HEK293T (cell line): ENCODE data around the gene DAPK1.
"Not testable (repeated sequence)": the region's sequence is repeated elsewhere in the genome, so short reads cannot be mapped to it uniquely, and the experiment has no call there.

ENCODE experiments used
- CTCF ChIA-PET: fragments of 350-600 bp; formaldehyde crosslinking; extraction: SDS; loops from one replicate; lab custom pipeline; 2021; ENCODE audit warnings: antibody characterized with exemption, inconsistent platforms; lab: Yijun Ruan, JAX
- POLR2A ChIA-PET: fragments of 350-600 bp; formaldehyde crosslinking; extraction: SDS; loops from one replicate; lab custom pipeline; 2020; ENCODE audit warnings: antibody characterized with exemption, inconsistent platforms; lab: Yijun Ruan, JAX
- DNase-seq: peaks from one replicate; pipeline ENCODE4 v3.0.0; 2012; ENCODE audit warnings: mixed read lengths; ENCODE audit errors: extremely low spot score
- ARNT ChIP-seq: fragments of 450-650 bp; IDR thresholded peaks from 2 replicates; pipeline ENCODE4 v1.6.1; 2017; ENCODE audit warnings: mild to moderate bottlenecking
- BHLHE40 ChIP-seq: fragments of 450-650 bp; IDR thresholded peaks from 2 replicates; pipeline ENCODE4 v1.6.1; 2016; ENCODE audit warnings: mild to moderate bottlenecking, moderate library complexity, borderline replicate concordance
- CTBP1 ChIP-seq: fragments of 450-650 bp; IDR thresholded peaks from 2 replicates; pipeline ENCODE4 v1.6.1; 2016; ENCODE audit warnings: borderline replicate concordance
- ELF4 ChIP-seq: fragments of 450-650 bp; IDR thresholded peaks from 2 replicates; pipeline ENCODE4 v1.6.1; 2017; ENCODE audit warnings: antibody characterized with exemption
- FOXA1 ChIP-seq: fragments of 450-650 bp; IDR thresholded peaks from 2 replicates; pipeline ENCODE4 v1.6.1; 2016; ENCODE audit warnings: mild to moderate bottlenecking
- FOXK2 ChIP-seq: fragments of 450-650 bp; IDR thresholded peaks from 2 replicates; pipeline ENCODE4 v1.6.1; 2016; ENCODE audit warnings: mild to moderate bottlenecking
- FOXM1 ChIP-seq: fragments of 450-650 bp; IDR thresholded peaks from 2 replicates; pipeline ENCODE4 v1.6.1; 2017; ENCODE audit warnings: mild to moderate bottlenecking, borderline replicate concordance
- HDGF ChIP-seq: fragments of 450-650 bp; IDR thresholded peaks from 2 replicates; pipeline ENCODE4 v1.6.1; 2017; ENCODE audit warnings: antibody characterized with exemption, borderline replicate concordance
- L3MBTL2 ChIP-seq: fragments of 450-650 bp; conservative IDR thresholded peaks from 2 replicates; pipeline ENCODE4 v1.6.1; 2016; ENCODE audit warnings: mild to moderate bottlenecking
- LEF1 ChIP-seq: fragments of 450-650 bp; IDR thresholded peaks from 2 replicates; pipeline ENCODE4 v1.6.1; 2017; ENCODE audit warnings: mild to moderate bottlenecking, borderline replicate concordance
- NFRKB ChIP-seq: fragments of 450-650 bp; IDR thresholded peaks from 2 replicates; pipeline ENCODE4 v1.6.1; 2016; ENCODE audit warnings: mild to moderate bottlenecking, moderate library complexity
- SP1 ChIP-seq: fragments of 450-650 bp; IDR thresholded peaks from 2 replicates; pipeline ENCODE4 v1.6.1; 2017
- SUZ12 ChIP-seq: fragments of 450-650 bp; IDR thresholded peaks from 2 replicates; pipeline ENCODE4 v1.6.1; 2016; ENCODE audit warnings: mild to moderate bottlenecking
- TARDBP ChIP-seq: fragments of 450-650 bp; IDR thresholded peaks from 2 replicates; pipeline ENCODE4 v1.6.1; 2016
- ZNF384 ChIP-seq: fragments of 450-650 bp; IDR thresholded peaks from 2 replicates; pipeline ENCODE4 v1.6.1; 2016
- TF ChIP-seq, protein P1 (sequence below): fragments of 450-650 bp; IDR thresholded peaks from 2 replicates; pipeline ENCODE4 v1.6.1; 2016

DAPK1 gene

DNA sequence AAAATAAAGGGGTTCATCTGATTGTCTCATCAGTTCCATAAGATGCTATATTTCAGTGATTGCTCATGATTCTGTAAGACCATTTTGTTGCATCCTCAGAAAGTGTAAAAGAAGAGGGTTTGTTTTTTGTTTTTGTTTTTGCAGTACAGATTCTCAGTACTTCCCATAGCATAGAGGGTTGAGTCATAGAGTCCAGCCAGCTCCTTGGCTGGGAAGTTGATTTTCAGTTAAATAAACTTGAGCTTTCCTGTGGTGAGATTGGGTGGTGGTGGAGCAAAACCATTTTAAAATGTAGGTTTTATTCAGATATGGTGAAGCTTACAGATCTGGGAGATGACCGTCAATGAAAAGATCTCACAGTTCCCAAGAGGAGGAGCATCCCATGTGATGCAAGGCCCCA, 48.2 kb downstream of the DAPK1 start:
- ChIA-PET POLR2A (no interaction called here), CTCF (interaction anchor here (0.6 kb wide), 1 partner anchor 28 kb away, joined by 5 read pairs; no protein-coding TSS in a partner anchor)
- TF ChIP-seq ELF4 (no peak), FOXA1 (no peak), FOXM1 (no peak), NFRKB (no peak), SUZ12 (no peak), SP1 (no peak), TARDBP (no peak), CTBP1 (no peak), ARNT (no peak), LEF1 (no peak), ZNF384 (no peak)
- TF ChIP-seq, protein P1, sequence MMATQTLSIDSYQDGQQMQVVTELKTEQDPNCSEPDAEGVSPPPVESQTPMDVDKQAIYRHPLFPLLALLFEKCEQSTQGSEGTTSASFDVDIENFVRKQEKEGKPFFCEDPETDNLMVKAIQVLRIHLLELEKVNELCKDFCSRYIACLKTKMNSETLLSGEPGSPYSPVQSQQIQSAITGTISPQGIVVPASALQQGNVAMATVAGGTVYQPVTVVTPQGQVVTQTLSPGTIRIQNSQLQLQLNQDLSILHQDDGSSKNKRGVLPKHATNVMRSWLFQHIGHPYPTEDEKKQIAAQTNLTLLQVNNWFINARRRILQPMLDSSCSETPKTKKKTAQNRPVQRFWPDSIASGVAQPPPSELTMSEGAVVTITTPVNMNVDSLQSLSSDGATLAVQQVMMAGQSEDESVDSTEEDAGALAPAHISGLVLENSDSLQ, result no peak
- DNase-seq, result no peak

DNA sequence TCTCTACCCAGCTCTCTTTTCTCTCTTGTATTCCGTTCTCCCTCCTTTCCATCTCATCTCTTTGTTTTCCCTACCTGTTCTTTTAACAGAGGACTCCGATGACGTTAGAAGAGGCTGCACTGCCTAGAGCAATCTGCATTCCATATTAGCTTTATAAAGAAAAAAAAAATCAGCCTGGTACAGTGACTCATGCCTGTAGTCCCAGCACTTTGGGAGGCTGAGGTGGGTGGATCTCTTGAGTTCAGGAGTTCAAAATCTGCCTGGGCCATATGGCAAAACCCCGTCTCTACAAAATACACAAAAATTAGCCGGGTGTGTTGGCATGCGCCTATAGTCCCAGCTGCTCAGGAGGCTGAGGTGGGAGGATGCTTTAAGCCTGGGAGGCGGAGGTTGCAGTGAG, 49.0 kb downstream of the DAPK1 start:
- POLR2A ChIA-PET, result no interaction called here
- no peak for DNase-seq

DNA sequence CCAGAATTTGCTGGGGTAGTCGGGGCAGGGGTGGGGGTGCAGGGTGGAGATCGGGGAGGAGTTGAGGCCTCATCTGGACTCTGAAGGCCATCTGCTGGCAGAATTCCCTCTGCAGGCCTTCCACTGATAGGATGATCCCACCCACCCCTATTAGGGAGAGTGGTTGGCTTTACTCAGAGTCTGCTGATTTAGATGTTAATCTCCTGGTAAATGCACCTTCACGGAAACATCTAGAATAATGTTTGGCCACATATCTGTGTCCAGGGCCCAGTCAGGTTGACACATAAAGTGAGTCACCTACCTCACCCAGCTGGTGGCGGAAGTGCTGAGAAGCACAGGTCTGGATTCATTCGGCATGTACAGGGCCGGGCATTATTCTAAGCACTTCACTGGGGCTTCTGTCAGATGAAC, 50.0 kb downstream of the DAPK1 start:
- POLR2A ChIA-PET, result no interaction called here
- CTCF ChIA-PET, result no interaction called here
- no peak for DNase-seq
- no peak for TF ChIP-seq ARNT
- no peak for TF ChIP-seq ELF4
- TF ChIP-seq BHLHE40, result no peak
- TF ChIP-seq TARDBP, result no peak
- no peak for TF ChIP-seq FOXM1
- TF ChIP-seq L3MBTL2, result no peak
- no peak for TF ChIP-seq CTBP1
- no peak for TF ChIP-seq NFRKB
- TF ChIP-seq FOXA1, result no peak
- TF ChIP-seq ZNF384, result no peak
- no peak for TF ChIP-seq SP1
- no peak for TF ChIP-seq LEF1
- TF ChIP-seq FOXK2, result no peak
- no peak for TF ChIP-seq HDGF
- no peak for TF ChIP-seq SUZ12
- TF ChIP-seq, protein P1, result no peak

More for the DNA sequence above, 49.0 kb downstream of the DAPK1 start:
- CTCF ChIA-PET, result no interaction called here
- TF ChIP-seq LEF1 (no peak), NFRKB (no peak), BHLHE40 (no peak), SP1 (no peak), CTBP1 (no peak), FOXA1 (no peak), FOXK2 (no peak), ELF4 (no peak)

DNA sequence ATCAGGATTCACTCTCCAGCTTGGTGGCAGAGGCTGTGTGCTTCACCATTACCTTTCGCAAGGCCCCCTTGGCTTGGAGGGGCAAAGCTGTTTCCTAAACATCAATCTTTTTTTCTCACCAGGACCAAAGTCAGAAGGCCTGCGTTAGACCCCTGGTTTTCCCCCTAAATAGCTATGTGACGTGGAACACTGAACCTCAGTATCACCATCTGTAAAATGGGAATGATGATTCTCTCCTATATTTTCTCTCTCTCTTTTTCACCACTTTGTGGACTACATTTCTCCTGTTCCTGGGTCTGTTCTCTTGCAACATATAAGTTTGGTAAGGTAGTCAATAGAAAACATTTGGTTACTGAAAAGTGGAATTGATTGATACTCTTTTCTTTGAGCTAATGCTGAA, 50.5 kb downstream of the DAPK1 start:
- no peak for DNase-seq
- POLR2A ChIA-PET, result no interaction called here
- no peak for TF ChIP-seq FOXM1
- TF ChIP-seq FOXK2, result no peak
- CTCF ChIA-PET, result no interaction called here

DNA sequence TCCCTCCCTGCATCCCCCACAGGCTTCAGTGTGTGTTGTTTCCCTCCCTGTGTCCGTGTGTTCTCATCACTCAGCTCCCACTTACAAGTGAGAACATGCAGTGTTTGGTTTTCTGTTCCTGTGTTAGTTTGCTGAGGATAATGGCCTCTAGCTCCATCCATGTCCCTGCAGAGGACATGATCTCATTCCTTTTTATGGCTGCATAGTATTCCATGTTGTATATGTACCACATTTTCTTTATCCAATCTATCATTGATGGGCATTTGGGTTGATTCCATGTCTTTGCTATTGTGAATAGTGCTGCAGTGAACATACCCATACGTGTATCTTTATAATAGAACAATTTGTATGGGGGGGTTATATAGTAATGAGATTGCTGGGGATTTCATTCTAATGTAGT, 51.4 kb downstream of the DAPK1 start:
- DNase-seq, CTCF ChIA-PET, POLR2A ChIA-PET: not testable (repeated sequence)

DNA sequence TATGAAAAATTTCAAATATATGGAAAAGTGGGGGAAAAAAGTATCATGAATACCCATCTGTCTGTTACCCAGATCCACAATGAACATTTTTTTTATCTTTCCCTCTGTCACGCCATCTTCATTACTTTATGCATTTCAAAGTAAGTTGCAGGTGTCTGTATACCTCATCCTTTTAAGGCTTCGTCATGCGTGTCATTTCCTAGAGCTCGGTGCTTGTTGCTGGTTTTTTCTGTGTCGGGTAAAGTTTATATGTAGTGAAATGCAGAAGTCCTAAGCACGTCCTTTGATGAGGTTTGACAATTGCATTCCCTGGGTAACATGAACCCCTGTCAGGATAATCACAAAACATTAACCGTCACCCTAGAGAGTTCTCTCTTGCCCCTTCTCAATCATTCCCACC, 52.1 kb downstream of the DAPK1 start:
- no peak for DNase-seq
- ChIA-PET CTCF (no interaction called here), POLR2A (no interaction called here)
- TF ChIP-seq ARNT (no peak), ELF4 (no peak), CTBP1 (no peak), FOXA1 (no peak), FOXM1 (no peak), HDGF (no peak), FOXK2 (no peak), SP1 (no peak), SUZ12 (no peak), L3MBTL2 (no peak), ZNF384 (no peak), BHLHE40 (no peak), TARDBP (no peak), NFRKB (no peak)
- TF ChIP-seq, protein P1, result no peak

DNA sequence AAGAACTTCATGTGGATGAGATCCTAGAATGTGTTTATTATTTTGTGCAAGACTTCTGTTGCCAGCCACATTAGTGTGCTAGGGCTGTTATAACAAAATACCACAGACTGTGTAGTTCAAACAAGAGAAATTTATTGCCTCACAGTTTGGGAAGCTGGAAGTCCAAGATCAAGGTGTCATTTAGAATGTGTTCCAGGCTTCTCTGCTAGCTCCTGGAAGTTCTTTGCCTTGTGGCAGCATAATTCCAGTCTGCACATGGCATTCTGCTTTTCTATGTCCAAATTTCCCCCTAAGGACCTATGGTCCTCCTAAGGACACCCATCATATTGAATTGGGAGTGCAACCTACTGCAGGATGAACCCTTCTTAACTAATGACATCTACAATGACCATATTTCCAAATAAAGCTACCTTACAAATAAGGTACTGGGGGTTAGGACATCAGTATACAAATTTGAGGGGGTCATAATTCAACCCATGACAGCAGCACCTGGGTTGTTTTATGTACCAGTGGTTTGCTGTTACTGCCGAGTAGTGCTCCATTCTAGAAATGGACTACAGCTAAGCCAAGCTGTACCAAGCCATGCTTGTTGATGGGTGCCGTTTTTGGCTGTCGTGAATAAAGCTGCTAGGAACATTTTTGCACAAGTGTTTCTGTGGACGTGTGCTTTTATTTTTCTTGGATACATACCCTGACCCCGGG, 52.7 kb downstream of the DAPK1 start:
- TF ChIP-seq, protein P1, result no peak
- no peak for TF ChIP-seq LEF1
- TF ChIP-seq ARNT, result no peak
- TF ChIP-seq FOXK2, result no peak
- TF ChIP-seq BHLHE40, result no peak
- ChIA-PET POLR2A (no interaction called here), CTCF (no interaction called here)
- no peak for DNase-seq
